GM21381 (cell line): ENCODE data around the gene SCD5.

Experiments
- ATAC-seq: cut with Tn5 transposase; IDR thresholded peaks from one replicate; pipeline ENCODE4 v1.9.1; 2021; ENCODE audit warnings: mild to moderate bottlenecking, moderate library complexity; ENCODE audit not compliant: unreplicated experiment

Gene SCD5

GRCh38 chr4:82643994-82644733, 154.4 kb downstream of the SCD5 start:
- no peak for ATAC-seq

- ATAC-seq = no peak
Observed at GRCh38 chr4:82642331-82642730, 156.3 kb downstream of the SCD5 start.

DNA sequence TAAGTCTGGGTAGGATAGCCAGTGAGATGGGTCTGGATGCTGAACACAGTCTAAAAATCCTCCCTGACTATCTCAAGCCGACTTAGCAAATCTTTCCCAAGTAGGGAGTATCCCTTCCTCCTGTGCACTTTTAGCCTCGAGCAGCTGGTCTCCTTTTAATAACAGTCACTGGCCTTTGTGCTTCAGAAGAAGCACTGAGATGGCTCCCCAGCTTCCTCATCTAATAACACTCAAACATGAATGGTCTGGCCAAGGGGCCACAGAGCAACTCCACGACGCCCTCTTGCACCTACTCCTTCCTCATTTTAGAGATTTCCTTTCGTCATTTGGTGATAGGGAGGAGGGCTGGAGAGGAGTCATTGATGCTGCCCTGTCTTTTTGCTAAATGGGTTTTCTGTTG, 158.1 kb downstream of the SCD5 start:
- no peak for ATAC-seq

DNA sequence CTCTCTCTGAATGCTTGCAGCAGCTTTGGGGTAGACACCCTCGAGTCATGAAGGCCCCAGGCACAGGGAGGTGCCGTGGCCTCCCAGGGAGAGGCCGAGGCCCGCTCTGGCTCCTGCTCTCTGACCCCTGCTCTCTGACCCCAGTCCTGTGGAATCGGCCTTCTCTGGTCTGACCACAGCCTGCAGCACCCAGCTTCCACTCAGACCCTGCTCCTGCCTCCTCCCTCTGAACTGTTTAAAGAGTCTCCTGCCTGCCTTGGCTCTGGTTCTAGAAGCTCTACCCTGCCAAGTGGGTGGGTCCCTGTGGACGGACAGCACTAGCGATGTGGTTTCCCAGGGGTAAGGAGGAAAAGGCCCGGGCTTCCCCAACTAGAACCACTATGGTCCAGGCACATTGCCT, 158.6 kb downstream of the SCD5 start:
- no peak for ATAC-seq

GRCh38 chr4:82638479-82638878, 160.1 kb downstream of the SCD5 start:
- ATAC-seq = no peak

DNA sequence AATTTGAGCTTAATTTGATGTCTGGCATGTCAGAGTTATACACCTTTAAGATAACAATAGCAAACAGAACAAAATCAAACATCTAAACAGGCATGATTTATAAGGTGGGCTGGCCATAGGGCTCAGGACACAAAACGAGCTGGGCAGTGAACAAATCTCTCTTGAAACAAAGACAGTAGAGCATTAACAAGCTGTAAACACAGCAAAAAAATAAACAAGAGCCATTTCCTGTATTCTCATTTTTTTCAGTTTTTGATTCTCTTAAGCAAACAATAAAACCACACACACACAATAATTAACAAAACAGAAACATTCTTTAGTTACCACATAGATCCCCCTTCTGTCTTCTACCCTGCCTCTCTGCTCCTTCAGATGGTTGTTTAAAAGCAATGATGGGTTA, 168.5 kb downstream of the SCD5 start:
- ATAC-seq = no peak

- no peak for ATAC-seq
Observed at GRCh38 chr4:82629238-82630000, 169.2 kb downstream of the SCD5 start.

DNA sequence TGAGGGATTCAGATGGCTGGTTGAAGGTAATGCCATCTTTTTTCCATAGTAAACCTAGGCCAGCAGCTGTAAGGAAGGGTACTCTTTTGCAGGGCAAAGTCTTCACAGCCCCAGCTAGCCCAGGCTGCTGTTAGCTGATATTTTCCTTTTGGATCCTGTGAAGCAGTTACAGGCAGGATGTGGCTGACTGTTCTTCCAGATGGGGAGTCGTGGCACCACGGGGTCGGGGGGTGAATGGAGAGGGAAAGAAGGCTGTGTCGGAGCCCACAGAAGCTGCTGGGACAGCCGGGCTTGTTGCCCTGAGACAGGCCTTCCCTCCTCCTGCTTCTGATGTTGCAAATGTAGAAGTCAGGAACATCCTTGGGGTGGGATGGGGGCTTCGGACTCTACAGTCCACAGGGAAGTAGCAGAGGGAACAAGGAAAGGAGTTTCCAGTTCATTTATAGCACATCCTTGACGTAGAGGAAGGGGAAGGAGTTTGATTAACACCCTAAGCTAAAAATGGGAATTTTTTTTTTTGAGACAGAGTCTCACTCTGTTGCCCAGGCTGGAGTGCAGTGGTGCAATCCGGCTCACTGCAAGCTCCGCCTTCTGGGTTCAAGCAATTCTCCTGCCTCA, 172.2 kb downstream of the SCD5 start:
- ATAC-seq = no peak

- ATAC-seq = no peak
Observed at GRCh38 chr4:82624819-82625218, 173.8 kb downstream of the SCD5 start.

GRCh38 chr4:82623121-82623683, 175.4 kb downstream of the SCD5 start:
- no peak for ATAC-seq

- no peak for ATAC-seq
Observed at GRCh38 chr4:82621251-82621650, 177.3 kb downstream of the SCD5 start.

DNA sequence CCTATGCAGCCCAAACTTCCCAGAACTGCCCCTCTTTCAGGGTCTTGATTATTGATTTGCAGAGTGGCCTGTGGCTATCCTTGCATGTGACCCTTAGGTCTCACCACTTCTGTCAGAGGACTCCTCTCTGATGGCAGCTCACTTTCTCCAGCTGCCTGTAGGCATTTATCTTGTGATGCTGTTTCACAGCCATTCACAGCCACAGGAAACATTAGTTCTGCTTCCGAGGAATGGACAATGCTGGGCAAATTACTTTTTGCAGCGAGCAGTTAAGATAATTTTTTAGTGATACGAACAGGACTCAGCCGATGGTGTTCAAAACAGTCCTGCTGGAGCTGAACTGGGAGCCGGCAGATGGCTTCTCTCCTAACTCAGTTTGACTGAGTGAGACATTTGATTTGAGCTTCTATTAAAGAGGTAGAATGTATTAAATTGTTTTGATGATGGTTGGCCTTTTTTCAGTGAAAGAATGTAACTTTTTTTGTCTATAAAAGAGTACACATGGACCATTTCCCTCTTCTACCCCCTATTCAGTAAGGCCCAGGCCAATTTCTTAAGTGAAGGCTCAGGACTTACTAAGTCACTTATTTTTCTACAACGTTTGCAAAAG, 178.4 kb downstream of the SCD5 start:
- ATAC-seq = no peak

GRCh38 chr4:82618103-82618720, 180.4 kb downstream of the SCD5 start:
- ATAC-seq = no peak

DNA sequence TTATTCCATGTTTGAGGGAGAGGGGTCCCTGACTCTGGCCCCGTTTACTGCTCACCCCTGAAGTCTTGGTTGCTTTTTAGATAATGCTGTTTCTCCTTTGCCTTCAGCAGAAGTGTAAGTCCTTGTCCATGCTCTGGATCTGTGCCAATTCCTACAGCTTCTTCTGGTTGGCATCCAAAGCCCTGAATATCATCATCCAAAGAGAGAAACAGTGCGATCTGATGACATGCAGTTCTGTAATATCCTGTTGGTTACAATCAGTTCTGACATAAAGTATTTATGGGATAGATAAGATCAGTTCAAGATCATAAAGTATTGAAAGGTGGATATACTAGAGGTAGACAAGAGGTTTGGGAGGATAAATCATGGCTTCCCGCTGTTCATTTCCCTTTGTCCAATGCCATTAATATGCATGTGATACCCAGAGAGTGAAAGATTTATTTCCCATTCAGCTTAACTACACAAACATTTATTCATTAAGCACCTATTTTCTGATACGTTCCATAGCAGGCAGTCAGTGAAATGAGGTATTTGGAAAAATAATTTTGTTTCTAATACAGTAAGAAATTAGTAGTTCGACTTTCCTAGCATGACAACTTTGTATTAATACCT, 183.7 kb downstream of the SCD5 start:
- ATAC-seq = no peak

- ATAC-seq = no peak
Observed at GRCh38 chr4:82613121-82613520, 185.5 kb downstream of the SCD5 start.

- ATAC-seq = no peak
Observed at GRCh38 chr4:82611982-82612381, 186.6 kb downstream of the SCD5 start.

- no peak for ATAC-seq
Observed at GRCh38 chr4:82611527-82611926, 187.1 kb downstream of the SCD5 start.

DNA sequence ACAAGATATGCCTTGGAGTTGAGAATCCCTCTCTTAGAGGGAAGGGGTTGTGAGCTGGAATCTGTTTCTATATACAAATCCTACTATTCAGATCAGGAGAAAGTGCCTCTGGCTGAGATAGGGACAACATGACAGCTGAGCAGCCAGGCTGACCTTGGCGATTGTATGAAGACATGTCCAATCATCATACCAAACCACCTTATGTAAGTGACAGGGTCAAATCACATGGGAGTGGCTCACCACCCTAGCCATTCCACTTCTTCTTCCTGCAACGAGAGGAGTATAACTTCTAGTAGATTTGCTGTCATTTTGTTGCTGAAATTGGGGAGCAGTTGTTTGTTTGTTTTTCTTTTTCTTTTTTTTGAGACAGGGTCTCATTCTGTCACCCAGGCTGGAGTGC, 188.6 kb downstream of the SCD5 start:
- no peak for ATAC-seq

- ATAC-seq = no peak
Observed at GRCh38 chr4:82606622-82607021, 192.0 kb downstream of the SCD5 start.

DNA sequence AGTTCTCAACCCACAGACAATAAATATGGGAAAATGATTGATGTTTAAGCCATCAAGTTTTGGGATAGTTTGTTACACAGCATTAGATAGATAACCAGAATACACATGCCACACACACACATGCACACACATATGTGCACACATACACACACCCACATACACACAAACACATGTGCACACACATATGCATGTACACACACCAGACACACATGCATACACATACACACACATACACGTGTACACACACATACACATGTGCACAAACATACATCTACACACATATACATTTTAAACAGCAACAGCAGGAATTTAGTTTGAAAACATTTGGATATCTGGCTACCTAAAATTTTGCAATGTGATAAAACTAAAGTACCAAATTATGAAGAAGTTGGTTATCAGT, 194.1 kb downstream of the SCD5 start:
- no peak for ATAC-seq
